ENCODE data around the gene FXYD6.

FXYD6 gene

GRCh38 chr11:117830072-117830471 is 46.4 kb downstream of the FXYD6 start:
- no peak for DNase-seq (ENCODE audit: low spot score)

- no peak for DNase-seq (ENCODE audit: low spot score)
Observed at GRCh38 chr11:117829369-117829725, 47.1 kb downstream of the FXYD6 start.

GRCh38 chr11:117828611-117829368 is 47.7 kb downstream of the FXYD6 start:
- DNase-seq (ENCODE audit: low spot score) = no peak

- DNase-seq (ENCODE audit: low spot score) = no peak
Observed at GRCh38 chr11:117827521-117828511, 48.6 kb downstream of the FXYD6 start.

GRCh38 chr11:117826832-117827231 is 49.6 kb downstream of the FXYD6 start:
- DNase-seq (ENCODE audit: low spot score) = no peak

- no peak for DNase-seq (ENCODE audit: low spot score)
Observed at GRCh38 chr11:117826190-117826570, 50.3 kb downstream of the FXYD6 start.

GRCh38 chr11:117825538-117826189 is 50.8 kb downstream of the FXYD6 start:
- no peak for DNase-seq (ENCODE audit: low spot score)

GRCh38 chr11:117824571-117825537 is 51.6 kb downstream of the FXYD6 start, which contains the start of gene FXYD2:
TSS of gene FXYD2 (minus strand) at chr11:117824744. CDS start at chr11:117824678, 66 bp downstream.
- no peak for DNase-seq (ENCODE audit: low spot score)

GRCh38 chr11:117823946-117824420 is 52.5 kb downstream of the FXYD6 start:
- DNase-seq (ENCODE audit: low spot score) = no peak

- DNase-seq (ENCODE audit: low spot score) = peak; percentile 35
Observed at GRCh38 chr11:117823294-117823945, 53.0 kb downstream of the FXYD6 start.

- peak; percentile 39 for DNase-seq (ENCODE audit: low spot score)
Observed at GRCh38 chr11:117822074-117823033, 54.1 kb downstream of the FXYD6 start.

GRCh38 chr11:117821431-117821830 is 55.0 kb downstream of the FXYD6 start:
- DNase-seq (ENCODE audit: low spot score) = no peak

GRCh38 chr11:117820516-117820915 is 55.9 kb downstream of the FXYD6 start:
- no peak for DNase-seq (ENCODE audit: low spot score)

- DNase-seq (ENCODE audit: low spot score) = no peak
Observed at GRCh38 chr11:117820071-117820470, 56.4 kb downstream of the FXYD6 start.

GRCh38 chr11:117819096-117820040 is 57.1 kb downstream of the FXYD6 start:
- no peak for DNase-seq (ENCODE audit: low spot score)

GRCh38 chr11:117818041-117818873 is 58.2 kb downstream of the FXYD6 start:
- DNase-seq (ENCODE audit: low spot score) = no peak

GRCh38 chr11:117817368-117818040 is 59.0 kb downstream of the FXYD6 start:
- peak; percentile 72 for DNase-seq (ENCODE audit: low spot score)
